GM23338 (cell line): ENCODE results near the gene RHCG. TPM values are rescaled to one million over a fixed set of nuclear protein-coding genes. Genes with fewer than 3 reads are reported as not detected.
A peak's percentile ranks its signal among the peaks of the same experiment; 100 is the strongest.

Source experiments
- ATAC-seq: fragments of 200-7000 bp; cut with Tn5 transposase; 3 replicates; pipeline ENCODE4 v1.9.1; 2020
- DNase-seq: peaks from one replicate; pipeline ENCODE4 v3.0.0-alpha.2; 2015; ENCODE audit warnings: low spot score
- H2AFZ ChIP-seq: fragments of 200-600 bp; sonication (generic); 2 replicates; pipeline ENCODE4 v1.8.0; 2016; ENCODE audit warnings: antibody characterized with exemption, mild to moderate bottlenecking, moderate library complexity
- H3F3A ChIP-seq: fragments of 200-600 bp; sonication (generic); replicated peaks from 2 replicates; pipeline ENCODE4 v1.8.0; 2017; ENCODE audit warnings: antibody characterized with exemption, mixed run types, low read depth
- H3K27ac ChIP-seq: fragments of 200-600 bp; sonication (generic); 2 replicates; pipeline ENCODE4 v1.6.1; 2016; ENCODE audit warnings: low read depth
- H3K27me3 ChIP-seq: fragments of 200-600 bp; sonication (generic); 2 replicates; pipeline ENCODE4 v1.8.0; 2016; ENCODE audit warnings: mild to moderate bottlenecking, mixed run types, moderate library complexity; ENCODE audit not compliant: insufficient read depth
- H3K36me3 ChIP-seq: fragments of 200-600 bp; sonication (generic); 2 replicates; pipeline ENCODE4 v1.8.0; 2016; ENCODE audit warnings: mild to moderate bottlenecking; ENCODE audit not compliant: insufficient read depth
- H3K4me1 ChIP-seq: fragments of 200-600 bp; sonication (generic); 2 replicates; pipeline ENCODE4 v1.8.0; 2016; ENCODE audit warnings: mild to moderate bottlenecking, moderate library complexity; ENCODE audit not compliant: insufficient read depth
- H3K4me2 ChIP-seq: fragments of 200-600 bp; sonication (generic); 2 replicates; pipeline ENCODE4 v1.7.1; 2017; ENCODE audit warnings: mixed run types
- H3K4me3 ChIP-seq: fragments of 200-600 bp; sonication (generic); 2 replicates; pipeline ENCODE4 v1.6.1; 2016; ENCODE audit warnings: mixed run types
- H3K79me2 ChIP-seq: fragments of 200-600 bp; sonication (generic); replicated peaks from 2 replicates; pipeline ENCODE4 v1.8.0; 2017; ENCODE audit warnings: mild to moderate bottlenecking; ENCODE audit not compliant: insufficient read depth
- H3K9me2 ChIP-seq: fragments of 200-600 bp; sonication (generic); 2 replicates; pipeline ENCODE4 v1.8.0; 2017; ENCODE audit not compliant: insufficient read depth
- H4K20me1 ChIP-seq: fragments of 200-600 bp; sonication (generic); replicated peaks from 2 replicates; pipeline ENCODE4 v1.8.0; 2017; ENCODE audit warnings: mild to moderate bottlenecking; ENCODE audit not compliant: insufficient read depth
- H3K27ac Mint-ChIP-seq: 2 replicates; pipeline ENCODE4 v1.8.0; 2020; ENCODE audit warnings: inconsistent platforms, mild to moderate bottlenecking, moderate library complexity, mixed read lengths
- H3K27me3 Mint-ChIP-seq: 3 replicates; pipeline ENCODE4 v1.8.0; 2022; ENCODE audit warnings: low read depth, mild to moderate bottlenecking, moderate library complexity, mixed read lengths, inconsistent platforms; ENCODE audit not compliant: insufficient read depth, poor library complexity
- H3K36me3 Mint-ChIP-seq: 3 replicates; pipeline ENCODE4 v1.8.0; 2021; ENCODE audit warnings: low read depth, mild to moderate bottlenecking, inconsistent platforms, moderate library complexity, mixed read lengths
- H3K4me1 Mint-ChIP-seq: 3 replicates; pipeline ENCODE4 v1.8.0; 2020; ENCODE audit warnings: mild to moderate bottlenecking, inconsistent platforms, mixed read lengths
- H3K4me3 Mint-ChIP-seq: 3 replicates; pipeline ENCODE4 v1.8.0; 2021; ENCODE audit warnings: moderate library complexity, mild to moderate bottlenecking, inconsistent platforms, mixed read lengths
- H3K9me3 Mint-ChIP-seq: 3 replicates; pipeline ENCODE4 v1.8.0; 2020; ENCODE audit warnings: moderate library complexity, mild to moderate bottlenecking, inconsistent platforms, mixed read lengths
- CREB1 ChIP-seq: fragments of 250-450 bp; sonication (Bioruptor Pico); IDR thresholded peaks from 2 replicates; pipeline ENCODE4 v1.5.0; 2020; ENCODE audit warnings: low read depth, mild to moderate bottlenecking, moderate library complexity
- EZH2 ChIP-seq: fragments of 200-600 bp; sonication (generic); IDR thresholded peaks from one replicate; pipeline ENCODE4 v1.8.0; 2017; ENCODE audit warnings: antibody characterized with exemption, mild to moderate bottlenecking, low read depth; ENCODE audit not compliant: unreplicated experiment
- JUNB ChIP-seq: IDR thresholded peaks from one replicate; pipeline ENCODE4 v1.6.1; 2016; ENCODE audit warnings: antibody characterized with exemption; ENCODE audit not compliant: unreplicated experiment
- NANOG ChIP-seq: IDR thresholded peaks from 2 replicates; pipeline ENCODE4 v1.6.1; 2016; ENCODE audit warnings: antibody characterized with exemption, borderline replicate concordance
- POLR2AphosphoS5 ChIP-seq: IDR thresholded peaks from 2 replicates; pipeline ENCODE4 v1.6.1; 2016; ENCODE audit warnings: antibody characterized with exemption, low read depth
- REST ChIP-seq: IDR thresholded peaks from one replicate; pipeline ENCODE4 v1.6.1; 2018; ENCODE audit warnings: antibody characterized with exemption; ENCODE audit not compliant: unreplicated experiment
- STAT1 ChIP-seq: IDR thresholded peaks from one replicate; pipeline ENCODE4 v1.6.1; 2016; ENCODE audit warnings: antibody characterized with exemption; ENCODE audit not compliant: unreplicated experiment
- ZNF114 ChIP-seq: fragments of 250-450 bp; sonication (Bioruptor Pico); IDR thresholded peaks from 2 replicates; pipeline ENCODE4 v1.5.0; 2020; ENCODE audit warnings: mild to moderate bottlenecking, moderate library complexity
- ZNF331 ChIP-seq: fragments of 250-450 bp; sonication (Bioruptor Pico); IDR thresholded peaks from 2 replicates; pipeline ENCODE4 v1.5.0; 2020; ENCODE audit warnings: low read depth, mild to moderate bottlenecking, moderate library complexity
- ZNF462 ChIP-seq: fragments of 250-450 bp; sonication (Bioruptor Pico); IDR thresholded peaks from 2 replicates; pipeline ENCODE4 v1.5.0; 2020; ENCODE audit warnings: mild to moderate bottlenecking, moderate library complexity
- polyA plus RNA-seq: library from polyadenylated mRNA; unstranded; fragments of >200 nt; fragmentation: Nextera tagmentation; extraction: Ambion mirVana; gene quantifications from 2 replicates; pipeline ENCODE4 v1.2.1, GENCODE V29; 2016
- total RNA-seq: library from RNA; depleted of rRNA; stranded (reverse); fragments of >200 nt; shearing (Covaris generic); gene quantifications from 2 replicates; pipeline ENCODE4 v1.2.3, GENCODE V29; 2014

Gene RHCG
- total and polyA plus RNA-seq, 2 experiments from 2014 or later: 0.21 to 0.63 TPM

- TF ChIP-seq REST: no peak
These were observed 44.5 kb downstream of the RHCG start (continued) for GRCh38 chr15:89451846-89452245.

GRCh38 chr15:89450076-89451006 lies 46.0 kb downstream of the RHCG start:
- Histone ChIP-seq H3K4me2 (no peak overlapping the region), H3K4me3 (no peak overlapping the region), H3K27ac (no peak overlapping the region), H2AFZ (peak overlapping the region; percentile 87), H3K27me3 (0 out of 2 replicates have a peak, but pooled peaks cover 3% of the 10 kb centered on the region), H3K79me2 (no peaks in the 10 kb centered on the region), H4K20me1 (no peaks in the 10 kb centered on the region), H3K9me2 (no peaks in the 10 kb centered on the region), H3K4me1 (peaks cover 9% of the 10 kb centered on the region), H3F3A (no peaks in the 10 kb centered on the region), H3K36me3 (no peaks in the 10 kb centered on the region)
- H3K4me3 Mint-ChIP-seq: no peak overlapping the region
- no peaks in the 10 kb centered on the region for H3K36me3 Mint-ChIP-seq
- H3K27me3 Mint-ChIP-seq: peaks cover 10% of the 10 kb centered on the region
- DNase-seq (no peak), ATAC-seq (peak; percentile 59)
- no peaks in the 10 kb centered on the region for H3K9me3 Mint-ChIP-seq
- peaks cover 17% of the 10 kb centered on the region; the same call in 2 of the 3 replicates for H3K4me1 Mint-ChIP-seq
- H3K27ac Mint-ChIP-seq: no peak overlapping the region
- no peak for TF ChIP-seq NANOG
- TF ChIP-seq JUNB: no peak
- TF ChIP-seq STAT1: no peak
- no peak for TF ChIP-seq CREB1 (CRISPR knock-in tag)
- no peak for TF ChIP-seq ZNF114 (CRISPR knock-in tag)
- TF ChIP-seq EZH2: no peak
- TF ChIP-seq ZNF462 (CRISPR knock-in tag): no peak
- no peak for TF ChIP-seq ZNF331 (CRISPR knock-in tag)
- no peak for TF ChIP-seq POLR2AphosphoS5
- TF ChIP-seq REST: no peak
